Pancreas (tissue), 10 donors: ENCODE results near the gene PDZD4. TPM values are rescaled to one million over a fixed set of nuclear protein-coding genes. Genes with fewer than 3 reads are reported as not detected.
A peak's percentile ranks its signal among the peaks of the same experiment; 100 is the strongest.

Experiments used
- ATAC-seq, 4 donors: fragments of 200-7000 bp; cut with Tn5 transposase; one replicate each; pipeline versions ENCODE4 v1.8.0 to v1.9.1; 2020; ENCODE audit warnings: mild to moderate bottlenecking in 4 of 4, moderate library complexity in 4 of 4
- DNase-seq, 6 donors: peaks; one replicate each; pipeline ENCODE4 v3.0.0-alpha.2; 2020
- FAIRE-seq: peaks from 2 replicates; lab custom pipeline; 2012; peaks lifted over from hg19 to GRCh38; lab: Jason Lieb, UNC
- H3K27ac ChIP-seq, 4 donors: fragments of 200-600 bp; sonication (generic); 1 replicate in 3 of 4; 2 replicates in 1 of 4; pipeline versions ENCODE4 v1.5.0 to v1.8.0; 2020
- H3K27me3 ChIP-seq, 4 donors: fragments of 200-600 bp; one replicate each; pipeline ENCODE4 v1.8.0; 2021
- H3K36me3 ChIP-seq, 3 donors: fragments of 200-600 bp; sonication (generic) in 1 of 3; one replicate each; pipeline versions ENCODE4 v1.5.0 to v1.8.0; 2020 to 2021
- H3K4me1 ChIP-seq, 3 donors: fragments of 200-600 bp; one replicate each; pipeline ENCODE4 v1.8.0; 2021
- H3K4me3 ChIP-seq, 4 donors: fragments of 200-600 bp; sonication (generic) in 2 of 4; one replicate each; pipeline versions ENCODE4 v1.5.0 to v1.8.0; 2020 to 2021
- H3K9me3 ChIP-seq, 4 donors: fragments of 200-600 bp; one replicate each; pipeline ENCODE4 v1.8.0; 2021
- WGBS, 2 donors: extraction: QIAGEN DNeasy Blood & Tissue Kit; methylation state at CpG; one replicate each; pipeline ENCODE4 v1.1.7; 2013; 5-methylcytosine and 5-hydroxymethylcytosine counted together
- intact Hi-C, 3 donors: fragments of 100-400 bp; cut with DNase I; formaldehyde crosslinking; loops; one replicate each; pipeline versions ENCODE4 v1.11.1 to v1.14.2; 2022
- polyA plus RNA-seq, 2 donors: library from polyadenylated mRNA; stranded (reverse); fragments of 200-250 nt; gene quantifications; one replicate each; pipeline ENCODE4 v1.2.3, GENCODE V29; 2013
- total RNA-seq, 6 donors: library from RNA; stranded (reverse); fragmentation: NEBNext Ultra II Directional in 4 of 6; extraction: Animal tissue kit (Norgen Biotek cat#: 25700) in 4 of 6; gene quantifications; one replicate each; pipeline versions ENCODE4 v1.2.1 to v1.2.4, GENCODE V29; 2021 to 2023
- TF ChIP-seq, protein P1 (sequence below), 4 donors: fragments of 200-600 bp; sonication (generic) in 3 of 4; IDR thresholded peaks; one replicate each; pipeline versions ENCODE4 v1.5.0 to v1.8.0; 2021; ENCODE audit warnings: antibody characterized with exemption in 4 of 4
- donor health status: healthy with polysubstance abuse.
- donor health status: DM: no; HTN: no; CAD: no; lungs with moderate emphysema.
- donor health status: DM: no; HTN: no; CAD: no.
- donor health status: control.
- donor health status: control.
- donor health status: Bipolar disorder and iron deficiency.
- donor health status: DM: yes; HTN: yes; CAD: no.
- donor health status: DM: no; HTN: no; CAD: no.
- donor health status: DM: no; HTN: no; CAD: no.
- donor health status: DM: yes; HTN: yes; CAD: no.

PDZD4 gene
- total and polyA plus RNA-seq, 8 donors = 0.79 to 15.2 (median 1.6) TPM

DNA sequence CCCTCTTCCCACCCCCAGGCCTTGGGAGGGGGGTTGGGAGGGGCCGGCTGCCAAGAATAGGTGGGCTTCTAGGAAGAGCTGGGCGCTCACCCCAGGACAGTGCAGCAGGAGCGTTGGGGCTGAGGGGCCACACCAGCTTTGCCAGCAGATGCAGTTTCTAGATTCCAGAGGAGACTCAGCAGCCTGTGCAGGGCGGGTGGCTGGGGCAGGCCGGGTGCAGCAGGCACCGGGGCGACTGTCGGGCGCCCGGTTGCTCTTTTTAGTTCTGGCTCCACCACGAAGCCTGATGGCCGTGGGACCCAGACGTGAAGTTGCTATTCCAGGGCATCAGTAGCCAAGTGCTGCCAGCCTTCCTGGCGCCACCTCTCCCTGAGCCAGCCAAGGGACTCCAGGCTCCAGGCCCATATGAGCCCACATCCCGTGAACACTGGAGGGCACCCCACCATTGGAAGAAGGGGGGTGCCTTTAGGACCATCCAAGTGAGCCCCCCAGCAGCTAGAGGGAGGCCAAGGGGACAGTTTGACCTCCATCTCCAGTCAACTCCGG lies 30.1 kb downstream of the PDZD4 start:
- intact Hi-C loops = no loop called here
- Histone ChIP-seq H3K4me1 (no peaks in the 10 kb centered on the region), H3K36me3 (no peaks in the 10 kb centered on the region), H3K27me3 (no peaks in the 10 kb centered on the region), H3K4me3 (no peak overlapping the region), H3K9me3 (no peaks in the 10 kb centered on the region), H3K27ac (no peak overlapping the region)
- 71 to 76% methylated on average over 16 of the region's 16 CpGs for WGBS, 2 donors
- TF ChIP-seq, protein P1, sequence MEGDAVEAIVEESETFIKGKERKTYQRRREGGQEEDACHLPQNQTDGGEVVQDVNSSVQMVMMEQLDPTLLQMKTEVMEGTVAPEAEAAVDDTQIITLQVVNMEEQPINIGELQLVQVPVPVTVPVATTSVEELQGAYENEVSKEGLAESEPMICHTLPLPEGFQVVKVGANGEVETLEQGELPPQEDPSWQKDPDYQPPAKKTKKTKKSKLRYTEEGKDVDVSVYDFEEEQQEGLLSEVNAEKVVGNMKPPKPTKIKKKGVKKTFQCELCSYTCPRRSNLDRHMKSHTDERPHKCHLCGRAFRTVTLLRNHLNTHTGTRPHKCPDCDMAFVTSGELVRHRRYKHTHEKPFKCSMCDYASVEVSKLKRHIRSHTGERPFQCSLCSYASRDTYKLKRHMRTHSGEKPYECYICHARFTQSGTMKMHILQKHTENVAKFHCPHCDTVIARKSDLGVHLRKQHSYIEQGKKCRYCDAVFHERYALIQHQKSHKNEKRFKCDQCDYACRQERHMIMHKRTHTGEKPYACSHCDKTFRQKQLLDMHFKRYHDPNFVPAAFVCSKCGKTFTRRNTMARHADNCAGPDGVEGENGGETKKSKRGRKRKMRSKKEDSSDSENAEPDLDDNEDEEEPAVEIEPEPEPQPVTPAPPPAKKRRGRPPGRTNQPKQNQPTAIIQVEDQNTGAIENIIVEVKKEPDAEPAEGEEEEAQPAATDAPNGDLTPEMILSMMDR (IDR thresholded peaks at IDR 0.05) = no peak
- DNase-seq (no peak), FAIRE-seq (no peak), ATAC-seq (peak in 2 of 4 donors; percentile 8 to 34)

DNA sequence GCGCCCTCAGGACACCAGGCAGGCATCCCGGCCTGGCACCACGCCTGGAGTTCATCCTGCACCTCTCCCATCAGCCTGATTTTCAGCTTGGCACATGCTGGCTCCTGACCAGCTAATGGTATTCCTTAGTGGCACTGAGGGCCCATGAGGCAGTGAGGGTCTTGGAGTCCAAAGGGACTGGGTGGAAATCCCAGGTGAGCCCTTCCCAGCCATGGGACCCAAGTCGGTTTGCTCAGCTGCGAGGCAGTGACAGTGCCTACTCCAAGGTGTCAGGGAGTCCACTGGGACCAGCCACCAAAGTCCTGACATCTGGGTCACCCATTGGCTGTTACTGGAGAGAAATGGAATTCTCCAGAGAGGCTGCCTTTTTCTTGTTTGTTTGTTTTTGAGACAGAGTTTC lies 31.0 kb downstream of the PDZD4 start:
- ATAC-seq (peak in 3 of 4 donors; percentile 9 to 25 (median 19)), FAIRE-seq (no peak), DNase-seq (peak in 1 of 6 donors; percentile 49)
- H3K9me3 ChIP-seq = no peaks in the 10 kb centered on the region
- no peaks in the 10 kb centered on the region for H3K36me3 ChIP-seq
- H3K27me3 ChIP-seq = no peaks in the 10 kb centered on the region
- no peak overlapping the region for H3K4me3 ChIP-seq
- no peak overlapping the region for H3K27ac ChIP-seq
- WGBS, 2 donors = 62 to 74% methylated on average over 5 of the region's 5 CpGs
- TF ChIP-seq, protein P1 (IDR thresholded peaks at IDR 0.05) = no peak
- intact Hi-C loops = no loop called here
- H3K4me1 ChIP-seq = no peaks in the 10 kb centered on the region

DNA sequence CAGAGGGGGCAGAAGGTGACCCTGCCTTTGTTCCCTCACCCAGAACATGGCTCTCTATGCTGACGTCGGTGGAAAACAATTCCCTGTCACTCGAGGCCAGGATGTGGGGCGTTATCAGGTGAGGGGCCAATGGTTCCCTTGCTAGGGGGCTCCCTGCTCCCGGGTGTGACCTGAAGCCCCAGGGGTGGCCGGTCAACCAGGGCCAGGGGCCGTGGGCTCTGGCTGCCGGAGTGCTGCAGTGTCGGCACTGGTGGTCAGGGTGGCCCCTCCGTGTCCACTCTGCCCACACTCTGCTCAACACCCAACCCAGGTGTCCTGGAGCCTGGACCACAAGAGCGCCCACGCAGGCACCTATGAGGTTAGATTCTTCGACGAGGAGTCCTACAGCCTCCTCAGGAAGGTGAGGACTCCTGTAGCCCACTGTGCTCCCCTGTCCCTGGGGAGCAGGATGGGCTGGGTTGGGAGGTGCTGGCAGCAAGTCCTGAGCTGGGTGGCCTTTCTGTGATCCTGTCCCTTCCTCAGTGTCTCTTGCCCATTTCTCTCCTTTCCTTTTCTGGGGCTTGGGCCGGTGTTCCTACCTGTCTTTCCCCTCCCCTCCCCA lies 32.8 kb downstream of the PDZD4 start:
- TF ChIP-seq, protein P1 (IDR thresholded peaks at IDR 0.05) = no peak
- ATAC-seq (no peak), FAIRE-seq (no peak), DNase-seq (no peak)
- no peaks in the 10 kb centered on the region for H3K27me3 ChIP-seq
- H3K27ac ChIP-seq = no peak overlapping the region
- H3K36me3 ChIP-seq = no peaks in the 10 kb centered on the region
- 76 to 87% methylated on average over 14 to 15 of the region's 15 CpGs for WGBS, 2 donors
- H3K4me3 ChIP-seq = no peak overlapping the region
- intact Hi-C loops = no loop called here
- H3K4me1 ChIP-seq = peaks cover 0 to 5% (median 0%) of the 10 kb centered on the region in 3 donors
- H3K9me3 ChIP-seq = no peaks in the 10 kb centered on the region

DNA sequence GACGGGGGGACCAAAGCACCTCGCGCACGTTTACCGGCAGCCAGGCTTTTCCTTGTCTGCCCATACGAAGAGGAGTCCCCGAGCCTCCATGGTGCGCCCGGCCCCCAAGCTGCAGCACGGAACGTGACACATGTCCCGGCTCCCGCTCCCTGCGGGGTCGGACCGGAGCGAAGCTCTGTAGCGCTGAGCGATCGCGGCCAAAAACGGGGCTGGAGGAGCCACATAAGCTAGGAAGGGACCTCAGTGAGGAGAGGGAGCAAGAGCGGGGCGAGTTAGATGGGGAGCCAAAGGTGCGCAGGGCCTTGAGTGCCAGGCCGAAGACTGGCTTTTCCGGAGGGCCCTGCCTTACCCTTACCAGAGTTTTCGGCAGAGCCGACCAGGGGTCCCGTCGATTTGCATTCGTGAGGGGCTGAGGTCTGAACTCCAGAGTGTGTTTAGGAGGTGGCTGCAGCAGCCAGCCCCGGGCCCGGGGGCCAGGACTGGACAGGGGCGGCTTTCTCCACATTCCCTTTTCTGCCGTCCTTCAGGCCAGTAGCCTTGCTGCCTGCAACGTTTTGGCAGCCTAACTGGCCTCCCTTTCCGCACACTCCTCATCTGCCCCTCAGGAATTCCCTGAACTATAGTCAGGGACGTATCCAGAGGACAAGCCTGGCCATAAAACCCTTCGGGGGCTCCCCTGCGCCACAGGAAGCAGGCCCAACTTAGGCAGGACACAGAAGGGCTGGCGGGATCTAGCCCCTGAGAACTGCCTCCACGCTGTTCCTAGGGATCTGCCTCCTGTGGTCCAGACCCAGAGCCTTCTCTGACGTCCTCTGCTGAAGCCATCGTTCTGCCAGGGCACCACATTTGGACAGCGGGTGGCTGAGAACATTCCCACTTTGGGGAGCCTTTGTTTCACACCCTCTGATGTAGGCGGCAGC lies 35.2 kb downstream of the PDZD4 start:
- peak in 3 of 4 donors; percentile 3 to 8 (median 6) for ATAC-seq
- peak in 2 of 6 donors; percentile 42 to 45 for DNase-seq
- intact Hi-C loops = no loop called here
- no peak for FAIRE-seq
- H3K4me1 ChIP-seq = peaks cover 0 to 7% (median 0%) of the 10 kb centered on the region in 3 donors
- peak overlapping the region; percentile 83 to 95 (median 93) for H3K27ac ChIP-seq
- TF ChIP-seq, protein P1 (IDR thresholded peaks at IDR 0.05) = no peak
- H3K36me3 ChIP-seq = no peaks in the 10 kb centered on the region
- H3K9me3 ChIP-seq = no peaks in the 10 kb centered on the region
- H3K4me3 ChIP-seq = peak overlapping the region; percentile 37 to 67 (median 58)
- WGBS, 2 donors = 3 to 33% methylated on average over 47 of the region's 47 CpGs
- no peaks in the 10 kb centered on the region for H3K27me3 ChIP-seq
